ENCODE measurements around the gene GSTT2.

The GSTT2 gene

GRCh38 chr22:24009227-24010017 is 29.5 kb downstream of the GSTT2 start:
- no peak for DNase-seq (ENCODE audit: low read depth)

GRCh38 chr22:24010018-24010391 is 30.1 kb downstream of the GSTT2 start:
- no peak for DNase-seq (ENCODE audit: low read depth)

- DNase-seq (ENCODE audit: low read depth): no peak
Measured at GRCh38 chr22:24011735-24012068, 31.8 kb downstream of the GSTT2 start.

- no peak for DNase-seq (ENCODE audit: low read depth)
Measured at GRCh38 chr22:24016156-24016555, 36.2 kb downstream of the GSTT2 start.

GRCh38 chr22:24021304-24021703 is 41.4 kb downstream of the GSTT2 start:
- no peak for DNase-seq (ENCODE audit: low read depth)

- no peak for DNase-seq (ENCODE audit: low read depth)
Measured at GRCh38 chr22:24023204-24023789, 43.4 kb downstream of the GSTT2 start.

GRCh38 chr22:24024354-24024753 is 44.4 kb downstream of the GSTT2 start:
- no peak for DNase-seq (ENCODE audit: low read depth)

- DNase-seq (ENCODE audit: low read depth): no peak
Measured at GRCh38 chr22:24025475-24025874, 45.5 kb downstream of the GSTT2 start.

- DNase-seq (ENCODE audit: low read depth): no peak
Measured at GRCh38 chr22:24026056-24026455, 46.1 kb downstream of the GSTT2 start.

- DNase-seq (ENCODE audit: low read depth): no peak
Measured at GRCh38 chr22:24026733-24027132, 46.8 kb downstream of the GSTT2 start.

- no peak for DNase-seq (ENCODE audit: low read depth)
Measured at GRCh38 chr22:24027389-24027975, 47.5 kb downstream of the GSTT2 start.

- no peak for DNase-seq (ENCODE audit: low read depth)
Measured at GRCh38 chr22:24027991-24028390, 48.1 kb downstream of the GSTT2 start.

GRCh38 chr22:24028533-24028932 is 48.6 kb downstream of the GSTT2 start:
- no peak for DNase-seq (ENCODE audit: low read depth)

- no peak for DNase-seq (ENCODE audit: low read depth)
Measured at GRCh38 chr22:24029304-24029703, 49.4 kb downstream of the GSTT2 start.

- DNase-seq (ENCODE audit: low read depth): no peak
Measured at GRCh38 chr22:24030186-24030702, 50.3 kb downstream of the GSTT2 start.
